Right atrium auricular region (tissue), 2 donors: ENCODE data around the gene CLEC6A. TPM values are rescaled to one million over a fixed set of nuclear protein-coding genes. Genes with fewer than 3 reads are reported as not detected.

Experiments used
- DNase-seq: peaks from one replicate; pipeline ENCODE4 v3.0.0-alpha.2; 2019; ENCODE audit warnings: low spot score
- H3K27ac ChIP-seq, 2 donors: fragments of 200-600 bp; sonication (generic); 1 replicate in 1 of 2; 2 replicates in 1 of 2; pipeline ENCODE4 v1.5.1; 2016 to 2019
- H3K27me3 ChIP-seq, 2 donors: fragments of 200-600 bp; sonication (generic); one replicate each; pipeline versions ENCODE4 v1.5.1 to v1.6.0; 2017 to 2019
- H3K36me3 ChIP-seq: fragments of 200-600 bp; sonication (generic); one replicate; pipeline ENCODE4 v1.5.1; 2016
- H3K4me1 ChIP-seq, 2 donors: fragments of 200-600 bp; sonication (generic); one replicate each; pipeline versions ENCODE4 v1.5.1 to v1.6.0; 2017 to 2019
- H3K4me3 ChIP-seq, 2 donors: fragments of 200-600 bp; sonication (generic); 1 replicate in 1 of 2; 2 replicates in 1 of 2; pipeline ENCODE4 v1.5.1; 2017 to 2019; ENCODE audit warnings: mild to moderate bottlenecking in 1 of 2, moderate library complexity in 1 of 2
- H3K9me3 ChIP-seq, 2 donors: fragments of 200-600 bp; sonication (generic); one replicate each; pipeline ENCODE4 v1.5.1; 2019
- total RNA-seq, 2 donors: library from RNA; depleted of rRNA; stranded (reverse); fragments of >200 nt; gene quantifications; one replicate each; pipeline ENCODE4 v1.1.0, GENCODE V29; 2016
- TF ChIP-seq, protein P1 (sequence below), 2 donors: fragments of 200-600 bp; sonication (generic); IDR thresholded peaks; one replicate each; pipeline ENCODE4 v1.5.1; 2019; ENCODE audit warnings: antibody characterized with exemption in 2 of 2

The CLEC6A gene
- total RNA-seq, 2 donors from 2014 or later: not detected

DNA sequence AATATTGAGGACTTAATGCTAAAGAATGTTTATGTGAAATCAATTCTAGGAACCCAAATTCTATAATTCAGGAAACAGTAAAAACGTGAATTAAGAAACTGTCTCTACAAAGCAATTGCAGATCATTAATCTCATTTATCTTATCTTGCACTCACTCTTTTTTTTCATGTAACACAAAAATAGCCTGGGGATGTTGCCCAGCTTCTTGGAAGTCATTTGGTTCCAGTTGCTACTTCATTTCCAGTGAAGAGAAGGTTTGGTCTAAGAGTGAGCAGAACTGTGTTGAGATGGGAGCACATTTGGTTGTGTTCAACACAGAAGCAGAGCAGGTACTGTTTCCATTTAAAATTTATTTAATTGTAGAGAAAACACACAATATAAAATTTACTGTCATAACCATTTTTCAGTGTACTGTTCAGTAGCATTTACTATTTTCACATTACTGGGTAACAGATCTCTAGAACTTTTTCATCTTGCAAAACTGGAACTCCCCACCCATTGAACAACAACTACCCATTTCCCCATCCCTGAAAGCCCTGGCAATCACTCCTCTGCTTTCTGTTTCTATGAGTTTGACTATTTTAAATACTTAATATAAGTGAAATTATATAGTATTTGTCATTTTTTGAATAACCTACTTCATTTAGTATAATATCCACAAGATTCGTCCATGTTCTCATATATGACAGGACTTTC, 9.7 kb downstream of the CLEC6A start:
- H3K36me3 ChIP-seq: no peaks in the 10 kb centered on the region
- H3K27ac ChIP-seq: no peak overlapping the region
- DNase-seq: no peak
- TF ChIP-seq, protein P1, sequence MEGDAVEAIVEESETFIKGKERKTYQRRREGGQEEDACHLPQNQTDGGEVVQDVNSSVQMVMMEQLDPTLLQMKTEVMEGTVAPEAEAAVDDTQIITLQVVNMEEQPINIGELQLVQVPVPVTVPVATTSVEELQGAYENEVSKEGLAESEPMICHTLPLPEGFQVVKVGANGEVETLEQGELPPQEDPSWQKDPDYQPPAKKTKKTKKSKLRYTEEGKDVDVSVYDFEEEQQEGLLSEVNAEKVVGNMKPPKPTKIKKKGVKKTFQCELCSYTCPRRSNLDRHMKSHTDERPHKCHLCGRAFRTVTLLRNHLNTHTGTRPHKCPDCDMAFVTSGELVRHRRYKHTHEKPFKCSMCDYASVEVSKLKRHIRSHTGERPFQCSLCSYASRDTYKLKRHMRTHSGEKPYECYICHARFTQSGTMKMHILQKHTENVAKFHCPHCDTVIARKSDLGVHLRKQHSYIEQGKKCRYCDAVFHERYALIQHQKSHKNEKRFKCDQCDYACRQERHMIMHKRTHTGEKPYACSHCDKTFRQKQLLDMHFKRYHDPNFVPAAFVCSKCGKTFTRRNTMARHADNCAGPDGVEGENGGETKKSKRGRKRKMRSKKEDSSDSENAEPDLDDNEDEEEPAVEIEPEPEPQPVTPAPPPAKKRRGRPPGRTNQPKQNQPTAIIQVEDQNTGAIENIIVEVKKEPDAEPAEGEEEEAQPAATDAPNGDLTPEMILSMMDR (IDR thresholded peaks at IDR 0.05): no peak
- H3K4me3 ChIP-seq: no peak overlapping the region
- H3K4me1 ChIP-seq: no peaks in the 10 kb centered on the region
- H3K9me3 ChIP-seq: peaks cover 0 to 12% of the 10 kb centered on the region in 2 donors
- no peaks in the 10 kb centered on the region for H3K27me3 ChIP-seq

DNA sequence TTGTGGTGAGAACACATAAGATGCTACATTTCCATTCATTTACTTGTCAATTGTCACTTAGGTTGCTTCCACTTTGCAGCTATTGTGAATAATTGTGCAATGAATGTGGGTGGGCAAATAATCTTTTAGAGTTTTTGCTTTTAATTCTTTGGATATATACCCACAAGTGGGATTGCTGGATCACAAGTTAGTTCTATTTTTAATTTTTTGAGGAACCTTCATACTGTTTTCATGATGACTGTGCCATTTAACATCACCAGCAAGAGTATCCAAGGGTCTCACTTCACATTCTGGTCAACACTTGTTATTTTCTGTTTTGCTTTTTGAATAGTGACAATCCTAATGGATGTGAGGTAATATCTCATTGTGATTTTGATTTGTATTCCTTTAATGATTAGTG, 10.5 kb downstream of the CLEC6A start:
- no peak overlapping the region for H3K27ac ChIP-seq
- H3K9me3 ChIP-seq: peaks cover 0 to 12% of the 10 kb centered on the region in 2 donors

DNA sequence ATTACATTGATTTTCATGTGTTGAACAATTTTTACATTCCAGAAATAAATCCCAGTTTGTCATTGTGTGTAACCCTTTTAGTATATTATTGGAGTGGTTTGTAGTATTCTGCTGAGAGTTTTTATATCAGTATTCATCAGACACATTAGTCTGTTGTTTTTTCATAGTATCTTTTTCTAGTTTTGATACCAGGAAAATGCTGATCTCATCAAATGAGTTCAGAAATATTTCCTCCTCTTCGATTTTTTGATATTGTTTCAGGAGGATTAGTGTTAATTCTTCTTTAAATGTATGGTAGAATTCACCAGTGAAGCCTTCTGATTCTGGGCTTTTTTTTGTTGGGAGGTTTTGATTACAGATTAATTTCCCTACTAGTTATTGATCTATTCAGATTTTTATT, 15.3 kb downstream of the CLEC6A start:
- H3K36me3 ChIP-seq: no peaks in the 10 kb centered on the region
- peaks cover 0 to 12% of the 10 kb centered on the region in 2 donors for H3K9me3 ChIP-seq
- H3K4me1 ChIP-seq: no peaks in the 10 kb centered on the region
- no peak overlapping the region for H3K27ac ChIP-seq
- H3K4me3 ChIP-seq: no peak overlapping the region
- TF ChIP-seq, protein P1 (IDR thresholded peaks at IDR 0.05): no peak
- DNase-seq: no peak
- no peaks in the 10 kb centered on the region for H3K27me3 ChIP-seq

More for the DNA sequence above, 10.5 kb downstream of the CLEC6A start:
- no peaks in the 10 kb centered on the region for H3K4me1 ChIP-seq
- H3K36me3 ChIP-seq: no peaks in the 10 kb centered on the region
- no peak for DNase-seq
- TF ChIP-seq, protein P1 (IDR thresholded peaks at IDR 0.05): no peak
- no peaks in the 10 kb centered on the region for H3K27me3 ChIP-seq
- H3K4me3 ChIP-seq: no peak overlapping the region

DNA sequence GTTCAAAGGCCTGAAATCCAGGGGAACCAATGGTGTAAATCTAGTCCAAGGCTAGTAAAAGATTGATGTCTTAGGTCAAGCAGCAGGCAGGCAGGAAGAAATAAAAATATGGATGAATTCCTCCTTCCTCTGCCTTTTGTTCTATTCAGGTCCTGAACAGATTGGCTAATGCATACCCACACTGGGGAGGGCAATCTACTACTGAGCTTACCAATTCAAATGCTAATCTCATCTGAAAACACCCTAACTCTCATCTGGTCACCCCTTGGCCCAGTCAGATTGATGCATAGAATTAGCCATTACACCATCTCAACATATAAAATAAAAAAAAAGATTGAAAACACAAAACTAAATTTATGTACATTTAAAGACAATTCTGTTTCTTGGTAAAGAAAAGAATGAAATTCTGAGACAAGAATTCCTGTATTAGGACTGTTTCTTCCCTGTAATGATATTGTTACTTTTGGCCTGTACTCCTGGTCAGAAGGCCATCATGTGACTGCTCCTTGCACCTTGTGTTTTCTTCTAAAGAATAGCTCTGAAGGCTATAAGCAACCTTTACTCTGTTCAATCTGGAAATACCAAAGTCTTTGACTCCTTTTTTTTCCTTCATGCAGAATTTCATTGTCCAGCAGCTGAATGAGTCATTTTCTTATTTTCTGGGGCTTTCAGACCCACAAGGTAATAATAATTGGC, 19.9 kb downstream of the CLEC6A start:
- DNase-seq: no peak
- H3K27ac ChIP-seq: no peak overlapping the region
- no peaks in the 10 kb centered on the region for H3K9me3 ChIP-seq
- no peaks in the 10 kb centered on the region for H3K27me3 ChIP-seq
- no peaks in the 10 kb centered on the region for H3K4me1 ChIP-seq
- no peak overlapping the region for H3K4me3 ChIP-seq
- H3K36me3 ChIP-seq: no peaks in the 10 kb centered on the region
- TF ChIP-seq, protein P1 (IDR thresholded peaks at IDR 0.05): no peak

DNA sequence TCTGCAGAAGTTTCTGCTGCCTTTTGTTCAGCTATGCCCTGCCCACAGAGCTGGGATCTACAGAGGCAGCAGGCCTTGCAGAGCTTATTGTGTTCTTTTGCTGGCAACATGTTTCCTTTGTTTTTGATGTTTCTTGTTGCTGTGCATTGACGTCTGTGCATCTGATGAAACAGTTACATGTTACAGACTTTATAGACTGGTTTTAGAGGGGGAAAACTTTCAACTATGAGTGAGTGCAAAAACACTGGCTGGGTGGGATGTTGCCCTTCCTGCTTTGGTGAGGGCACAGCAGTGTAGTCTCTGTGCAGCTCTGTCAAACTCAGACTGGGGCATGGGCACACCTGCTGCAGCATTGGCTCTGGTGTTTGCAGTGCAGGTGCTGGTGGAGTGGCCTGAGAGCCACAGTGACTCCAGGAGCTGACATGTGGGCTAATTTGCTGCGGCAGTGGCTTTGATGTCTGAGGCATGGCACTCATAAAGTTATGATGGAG, 26.9 kb downstream of the CLEC6A start:
- Histone ChIP-seq H3K27ac (no peak overlapping the region), H3K27me3 (no peaks in the 10 kb centered on the region), H3K4me3 (no peak overlapping the region), H3K36me3 (no peaks in the 10 kb centered on the region), H3K4me1 (no peaks in the 10 kb centered on the region), H3K9me3 (no peaks in the 10 kb centered on the region)
- DNase-seq: no peak
- TF ChIP-seq, protein P1 (IDR thresholded peaks at IDR 0.05): no peak
